HPDE6-E6E7 (cell line): ENCODE data around the gene DDX10.
"Not testable (repeated sequence)": the region's sequence is repeated elsewhere in the genome, so short reads cannot be mapped to it uniquely, and the experiment has no call there.

Experiments used
- DNase-seq: peaks from one replicate; pipeline ENCODE4 v3.0.0; 2011; ENCODE audit warnings: missing footprints; ENCODE audit errors: extremely low spot score

The DDX10 gene

DNA sequence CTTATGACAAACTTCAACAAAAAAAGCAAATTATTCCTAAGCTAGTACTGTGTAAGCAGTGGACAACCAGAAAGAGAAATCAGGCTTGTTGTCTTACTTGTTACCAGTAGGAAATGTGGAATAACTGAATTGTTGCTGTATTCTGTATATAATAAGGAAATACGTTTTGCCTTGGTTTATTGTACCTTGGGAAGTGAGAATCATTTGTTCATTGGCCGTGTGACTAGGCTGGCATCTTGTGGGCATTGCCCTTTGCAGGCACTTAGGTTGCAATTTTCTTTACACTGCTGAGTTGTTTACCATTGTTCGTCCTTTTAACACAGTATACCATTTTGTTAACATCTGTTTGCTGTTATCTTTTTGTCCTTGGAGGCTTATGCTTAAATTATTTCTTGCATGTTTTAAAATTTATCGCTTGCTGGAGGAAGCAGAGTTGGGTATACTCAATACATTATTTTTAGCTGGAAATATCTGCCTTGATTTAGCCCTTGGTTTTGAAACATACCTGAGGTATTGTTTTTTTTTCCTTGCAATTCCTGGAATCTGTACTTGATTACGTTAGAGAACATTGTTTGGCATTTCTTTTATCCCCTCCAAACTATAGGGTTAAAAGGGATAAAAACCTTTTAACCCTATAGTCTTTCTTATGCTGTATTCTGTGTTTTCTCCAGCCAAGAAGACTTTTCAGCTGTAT lies 109.3 kb downstream of the DDX10 start:
- DNase-seq = no peak

DNA sequence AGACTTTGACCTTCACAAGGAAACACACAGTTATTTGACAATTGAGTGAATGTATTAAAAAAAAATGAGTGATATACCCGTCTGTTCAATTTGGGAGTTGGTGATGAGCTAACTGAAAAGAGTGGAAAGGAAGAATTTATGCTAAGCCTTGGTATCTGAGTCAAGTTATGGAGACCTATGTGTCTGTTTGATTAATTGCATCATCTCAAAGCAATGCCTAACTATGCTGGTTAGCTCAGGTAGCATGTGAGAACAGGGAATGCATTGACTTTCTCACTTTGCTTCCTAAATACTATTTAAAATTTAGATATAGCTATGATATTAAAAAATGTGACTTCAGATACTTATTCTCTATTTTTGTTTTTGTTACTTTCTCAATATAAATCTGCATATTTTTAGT lies 110.5 kb downstream of the DDX10 start:
- DNase-seq = no peak

DNA sequence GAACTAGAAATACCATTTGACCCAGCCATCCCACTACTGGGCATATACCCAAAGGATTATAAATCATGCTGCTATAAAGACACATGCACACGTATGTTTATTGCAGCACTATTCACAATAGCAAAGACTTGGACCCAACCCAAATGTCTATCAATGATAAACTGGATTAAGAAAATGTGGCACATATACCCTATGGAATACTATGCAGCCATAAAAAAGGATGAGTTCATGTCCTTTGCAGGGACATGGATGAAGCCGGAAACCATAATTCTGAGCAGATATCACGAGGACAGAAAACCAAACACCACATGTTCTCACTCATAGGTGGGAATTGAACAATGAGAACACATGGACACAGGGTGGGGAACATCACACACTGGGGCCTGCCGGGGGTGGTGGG lies 114.3 kb downstream of the DDX10 start:
- not testable (repeated sequence) for DNase-seq

GRCh38 chr11:108780119-108780518 lies 115.2 kb downstream of the DDX10 start:
- DNase-seq = no peak

DNA sequence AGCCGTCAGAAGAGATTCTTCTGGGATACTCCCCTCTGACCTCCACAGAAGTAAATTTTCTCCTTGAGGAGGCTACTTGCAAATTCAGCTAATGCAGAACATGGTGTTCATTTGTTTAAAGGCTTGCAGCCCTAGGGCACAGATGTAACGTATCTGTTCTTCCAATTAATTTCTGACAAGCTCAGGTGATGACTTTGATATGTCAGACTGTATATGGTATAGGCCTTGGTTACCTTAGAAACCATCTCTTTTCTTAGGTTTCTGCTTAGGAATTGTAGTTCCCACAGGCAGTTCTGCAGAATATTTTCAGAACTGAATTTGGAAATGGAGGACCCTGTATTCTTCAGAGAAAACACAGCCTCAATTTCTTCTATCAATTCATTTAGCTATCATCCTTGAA lies 117.1 kb downstream of the DDX10 start:
- DNase-seq = no peak

- no peak for DNase-seq
Observed at GRCh38 chr11:108786281-108786990, 121.6 kb downstream of the DDX10 start.

DNA sequence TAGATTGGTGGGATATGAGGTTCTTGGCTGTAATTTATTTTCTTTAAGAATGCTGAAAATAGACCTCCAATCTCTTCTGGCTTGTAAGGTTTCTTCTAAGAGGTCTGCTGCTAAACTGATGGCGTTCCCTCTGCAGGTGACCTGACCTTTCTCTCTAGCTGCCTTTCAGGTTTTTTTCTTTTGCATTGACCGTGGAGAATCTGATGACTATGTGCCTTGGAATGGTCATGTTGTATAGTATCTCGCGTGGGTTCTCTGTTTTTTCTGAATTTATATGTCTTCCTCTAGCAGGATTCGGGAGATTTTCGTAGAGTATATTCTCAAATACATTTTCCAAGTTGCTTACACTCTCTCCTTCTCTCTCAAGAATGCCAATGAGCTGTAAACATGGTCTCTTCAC lies 122.2 kb downstream of the DDX10 start:
- DNase-seq = no peak

DNA sequence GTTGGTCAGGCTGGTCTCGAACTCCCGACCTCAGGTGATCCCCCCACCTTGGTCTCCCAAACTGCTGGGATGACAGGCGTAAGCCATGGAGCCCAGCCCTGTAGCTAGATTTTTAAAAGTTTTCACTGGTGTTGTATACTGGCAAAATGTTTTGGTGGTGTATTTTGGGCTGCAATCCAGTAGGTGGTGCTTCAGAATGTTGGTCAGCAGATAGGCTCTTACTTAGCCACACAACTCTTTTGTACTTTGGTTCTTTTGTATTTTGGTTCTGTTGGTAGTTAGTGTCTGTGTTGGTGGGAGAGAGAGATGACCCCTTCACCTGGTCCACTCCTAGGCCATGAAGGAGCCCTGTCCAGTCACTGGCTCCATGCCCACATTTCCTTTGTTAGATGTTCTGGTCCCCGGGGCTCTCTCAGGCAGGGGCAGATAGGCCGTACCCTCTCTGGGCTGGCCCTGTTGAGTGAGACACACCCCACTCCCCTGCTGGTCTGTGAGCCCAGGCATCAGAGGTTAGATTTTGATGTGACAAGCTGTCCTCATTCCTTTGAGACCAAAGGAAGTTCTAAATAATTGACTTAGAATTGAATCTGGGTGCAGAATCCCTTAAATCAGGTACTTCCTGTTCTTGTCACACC lies 123.8 kb downstream of the DDX10 start:
- DNase-seq = peak; percentile 9

GRCh38 chr11:108790501-108791299 lies 125.8 kb downstream of the DDX10 start:
- DNase-seq = no peak

GRCh38 chr11:108793138-108793537 lies 128.3 kb downstream of the DDX10 start:
- no peak for DNase-seq

DNA sequence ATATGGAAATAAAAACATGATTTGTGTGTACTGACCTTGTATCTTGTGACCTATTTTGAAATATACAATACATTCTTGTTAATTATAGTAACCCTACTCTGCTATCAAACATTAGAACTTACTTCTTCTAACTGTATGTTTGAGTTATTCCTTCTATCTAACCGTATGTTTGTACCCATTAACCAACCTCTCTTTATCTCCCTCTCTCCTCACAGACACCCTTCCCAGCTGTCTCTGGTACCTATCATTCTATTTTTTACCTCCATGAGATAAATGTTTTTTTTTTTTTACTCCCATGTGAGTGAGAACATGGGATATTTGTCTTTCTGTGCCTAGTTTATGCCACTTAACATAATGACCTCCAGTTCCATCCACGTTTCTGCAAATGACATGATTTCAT lies 128.7 kb downstream of the DDX10 start:
- DNase-seq = no peak

DNA sequence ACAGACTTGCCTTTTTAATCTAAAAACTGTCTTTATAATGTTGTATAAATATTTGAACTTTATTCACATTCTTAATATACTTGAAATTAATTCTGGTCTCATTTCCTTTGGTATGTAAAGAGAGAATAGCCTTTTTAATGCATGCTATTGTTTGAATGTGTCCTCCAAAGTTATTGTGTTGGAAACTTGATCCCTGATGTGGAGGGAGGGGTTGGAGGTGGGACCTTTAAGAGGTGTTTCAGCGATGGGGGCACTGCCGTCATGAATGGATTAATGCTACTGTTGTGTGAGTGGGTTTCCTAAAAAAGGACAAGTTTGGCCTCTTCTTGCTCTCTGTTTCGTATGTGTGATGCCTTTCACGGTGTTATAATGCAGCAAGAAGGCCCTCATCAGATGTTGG lies 131.7 kb downstream of the DDX10 start:
- no peak for DNase-seq

DNA sequence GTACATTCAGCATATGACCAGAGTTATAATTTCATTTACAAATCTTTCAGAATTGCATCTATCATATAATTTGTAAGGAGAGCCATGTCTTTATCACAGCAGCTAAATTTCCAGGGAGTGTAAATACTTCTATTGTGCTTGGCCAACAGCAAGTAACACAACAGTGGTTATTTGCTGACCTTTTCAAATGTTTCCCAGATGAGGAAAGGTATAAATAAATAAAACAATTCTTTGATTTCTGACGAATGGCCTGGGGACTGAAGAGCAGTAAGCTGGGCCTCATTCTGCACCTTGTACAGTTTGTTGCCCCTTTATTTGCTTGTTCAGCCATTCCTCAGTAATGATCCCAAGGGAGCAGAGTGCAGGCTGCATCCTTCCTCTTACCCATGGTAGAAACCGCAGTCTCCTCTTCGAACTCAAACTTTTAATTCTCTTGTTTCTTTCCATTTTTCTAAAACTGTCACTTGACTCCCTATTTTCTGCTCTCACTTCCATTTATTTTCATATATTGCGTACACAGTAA lies 132.8 kb downstream of the DDX10 start:
- no peak for DNase-seq

GRCh38 chr11:108802492-108802891 lies 137.6 kb downstream of the DDX10 start:
- no peak for DNase-seq

GRCh38 chr11:108803776-108804175 lies 138.9 kb downstream of the DDX10 start:
- no peak for DNase-seq

DNA sequence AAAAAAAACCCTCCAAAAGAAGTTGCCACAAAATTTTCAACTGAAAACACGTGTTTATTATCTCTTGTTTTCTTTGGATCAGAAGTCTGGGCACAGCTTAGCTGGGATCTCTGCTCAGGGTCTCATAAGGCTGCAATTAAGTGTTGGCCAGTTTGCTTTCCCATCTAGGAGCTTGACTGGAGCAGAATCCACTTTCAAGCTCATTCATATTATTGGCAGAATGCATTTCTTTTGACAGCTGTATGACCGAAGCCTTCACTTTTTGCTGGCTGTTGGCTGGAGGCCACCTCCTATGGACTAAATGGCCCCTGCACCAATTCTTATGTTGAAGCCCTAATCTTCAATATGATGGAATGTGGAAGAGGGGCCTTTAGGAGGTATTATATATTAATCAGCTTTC lies 139.6 kb downstream of the DDX10 start:
- no peak for DNase-seq

DNA sequence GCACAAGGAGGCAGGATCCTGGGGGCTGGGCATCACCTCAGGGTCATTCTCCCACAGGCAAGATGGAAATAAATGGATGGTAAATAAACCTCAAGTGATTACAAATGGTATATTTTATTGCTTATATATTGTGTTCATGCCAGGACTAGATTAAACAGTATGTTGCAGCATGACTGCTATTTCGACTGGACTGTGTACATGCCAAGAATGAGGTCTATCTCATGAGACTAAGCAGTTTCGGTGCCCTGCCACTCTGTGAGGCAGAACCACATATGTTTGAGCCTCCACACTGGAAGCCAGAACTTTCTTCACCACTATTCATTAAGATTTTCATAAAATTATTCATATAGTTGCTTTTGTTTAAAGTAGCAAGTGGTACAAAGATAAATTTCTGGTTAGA lies 140.2 kb downstream of the DDX10 start:
- no peak for DNase-seq

DNA sequence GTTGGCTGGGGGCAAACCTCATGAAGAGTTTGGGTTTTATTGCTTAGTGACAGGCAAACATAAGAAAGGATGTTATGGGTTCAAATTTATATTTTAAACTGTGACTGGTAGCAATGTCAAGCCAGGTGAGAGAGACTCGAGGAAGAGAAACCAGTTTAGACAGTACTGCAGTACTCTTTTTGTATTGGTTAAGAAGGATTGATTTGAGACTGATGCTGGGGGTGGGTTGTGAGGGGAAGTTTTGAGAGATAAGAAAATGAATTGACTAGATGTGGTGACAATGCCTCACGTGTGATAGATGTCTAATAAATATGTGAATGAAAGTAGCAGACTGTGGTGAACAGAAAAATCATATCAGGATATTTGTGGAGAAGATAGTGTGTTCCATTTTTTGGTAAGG lies 142.4 kb downstream of the DDX10 start:
- no peak for DNase-seq

- DNase-seq = no peak
Observed at GRCh38 chr11:108813086-108813485, 148.2 kb downstream of the DDX10 start.

- no peak for DNase-seq
Observed at GRCh38 chr11:108817976-108818375, 153.1 kb downstream of the DDX10 start.

DNA sequence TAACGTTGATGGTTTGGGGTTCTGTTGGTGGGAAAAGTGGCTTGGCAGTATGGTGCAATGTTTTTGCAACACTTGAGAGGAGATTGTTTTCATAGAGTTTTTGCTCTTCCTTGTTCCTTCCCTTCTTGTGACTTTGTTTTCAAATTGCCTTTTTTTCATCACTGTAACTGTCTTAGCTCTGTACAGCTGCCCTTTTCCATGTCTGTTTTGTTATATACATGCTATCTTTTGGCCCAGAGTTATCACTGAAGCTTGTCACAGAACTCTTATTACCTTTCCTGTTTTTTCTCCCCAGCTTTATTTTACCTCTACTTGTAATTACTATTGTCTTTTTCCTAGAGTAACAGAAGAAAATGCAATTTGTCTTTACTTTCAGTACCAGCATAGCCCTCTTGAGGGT lies 154.1 kb downstream of the DDX10 start:
- DNase-seq = no peak

DNA sequence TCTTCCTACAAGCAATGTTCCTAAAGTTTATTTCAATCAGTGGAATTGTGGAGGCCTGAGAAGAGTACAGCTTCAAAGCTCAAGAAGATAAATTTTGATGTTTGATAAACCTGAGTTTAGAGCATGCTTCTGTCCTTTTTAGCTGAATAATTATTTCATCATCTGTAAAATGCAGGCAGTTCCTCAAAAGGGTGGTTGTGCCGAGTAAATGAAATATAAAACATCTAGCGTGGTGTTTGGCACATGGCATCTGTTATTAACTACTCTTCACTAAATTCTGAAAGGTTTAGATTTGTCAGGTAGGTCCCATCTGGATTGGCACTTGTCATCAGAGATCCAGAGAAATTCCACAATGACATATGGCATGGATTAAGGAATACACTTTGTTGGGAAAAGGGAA lies 155.1 kb downstream of the DDX10 start:
- no peak for DNase-seq
